ENCODE results near the gene FRY. TPM values are rescaled to one million over a fixed set of nuclear protein-coding genes. Genes with fewer than 3 reads are reported as not detected.

The FRY gene
- total RNA-seq, 1 donor from 2014 or later, result 0.52 TPM

DNA sequence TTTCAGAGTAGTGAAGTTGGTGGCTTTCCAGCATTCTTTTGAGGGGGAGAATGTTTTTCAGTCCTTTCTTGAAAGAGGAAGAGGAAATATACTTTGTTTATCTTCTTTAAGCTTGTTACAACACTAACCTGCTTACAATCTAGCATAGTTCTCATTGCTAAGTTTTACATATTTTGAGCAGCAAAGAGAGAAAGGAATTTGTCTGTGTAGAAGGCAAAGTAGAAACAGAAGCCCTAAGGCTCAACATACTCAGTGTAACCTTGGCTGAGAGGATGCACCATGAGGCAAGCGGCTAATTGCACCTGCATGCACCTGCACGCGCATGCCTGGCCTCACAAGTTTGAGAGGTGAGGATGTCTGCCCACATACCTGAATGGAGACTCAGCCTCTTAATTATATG is 2.2 kb downstream of the FRY start:
- no peak overlapping the region for H3K4me3 ChIP-seq (ENCODE audit: low read depth, low read length)
- TF ChIP-seq, protein P1, sequence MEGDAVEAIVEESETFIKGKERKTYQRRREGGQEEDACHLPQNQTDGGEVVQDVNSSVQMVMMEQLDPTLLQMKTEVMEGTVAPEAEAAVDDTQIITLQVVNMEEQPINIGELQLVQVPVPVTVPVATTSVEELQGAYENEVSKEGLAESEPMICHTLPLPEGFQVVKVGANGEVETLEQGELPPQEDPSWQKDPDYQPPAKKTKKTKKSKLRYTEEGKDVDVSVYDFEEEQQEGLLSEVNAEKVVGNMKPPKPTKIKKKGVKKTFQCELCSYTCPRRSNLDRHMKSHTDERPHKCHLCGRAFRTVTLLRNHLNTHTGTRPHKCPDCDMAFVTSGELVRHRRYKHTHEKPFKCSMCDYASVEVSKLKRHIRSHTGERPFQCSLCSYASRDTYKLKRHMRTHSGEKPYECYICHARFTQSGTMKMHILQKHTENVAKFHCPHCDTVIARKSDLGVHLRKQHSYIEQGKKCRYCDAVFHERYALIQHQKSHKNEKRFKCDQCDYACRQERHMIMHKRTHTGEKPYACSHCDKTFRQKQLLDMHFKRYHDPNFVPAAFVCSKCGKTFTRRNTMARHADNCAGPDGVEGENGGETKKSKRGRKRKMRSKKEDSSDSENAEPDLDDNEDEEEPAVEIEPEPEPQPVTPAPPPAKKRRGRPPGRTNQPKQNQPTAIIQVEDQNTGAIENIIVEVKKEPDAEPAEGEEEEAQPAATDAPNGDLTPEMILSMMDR (conservative IDR thresholded peaks at IDR 0.05; ENCODE audit: low read depth, low read length), result no peak
- DNase-seq (ENCODE audit: low read depth), result no peak

DNA sequence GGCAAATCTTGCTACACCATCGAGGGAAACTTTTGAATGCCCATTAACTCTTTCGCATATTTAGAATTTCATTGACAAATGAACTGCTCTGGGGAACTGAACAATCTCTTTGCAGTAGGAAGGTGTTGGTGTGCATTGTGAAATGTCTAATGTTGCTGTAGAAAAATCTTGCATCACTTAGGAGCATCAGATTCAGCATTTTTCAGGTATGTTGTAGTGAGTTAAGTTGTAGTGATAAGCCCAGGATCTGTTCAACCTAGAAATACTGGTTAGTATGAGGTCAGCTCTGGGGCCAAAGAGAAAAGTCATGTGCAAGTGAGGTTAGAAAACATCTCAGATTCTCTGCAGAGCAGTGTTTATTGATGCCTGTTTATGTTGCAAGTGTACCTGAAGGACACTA is 4.1 kb downstream of the FRY start:
- no peak overlapping the region for H3K4me3 ChIP-seq (ENCODE audit: low read depth, low read length)
- DNase-seq (ENCODE audit: low read depth), result no peak
- TF ChIP-seq, protein P1 (conservative IDR thresholded peaks at IDR 0.05; ENCODE audit: low read depth, low read length), result no peak

DNA sequence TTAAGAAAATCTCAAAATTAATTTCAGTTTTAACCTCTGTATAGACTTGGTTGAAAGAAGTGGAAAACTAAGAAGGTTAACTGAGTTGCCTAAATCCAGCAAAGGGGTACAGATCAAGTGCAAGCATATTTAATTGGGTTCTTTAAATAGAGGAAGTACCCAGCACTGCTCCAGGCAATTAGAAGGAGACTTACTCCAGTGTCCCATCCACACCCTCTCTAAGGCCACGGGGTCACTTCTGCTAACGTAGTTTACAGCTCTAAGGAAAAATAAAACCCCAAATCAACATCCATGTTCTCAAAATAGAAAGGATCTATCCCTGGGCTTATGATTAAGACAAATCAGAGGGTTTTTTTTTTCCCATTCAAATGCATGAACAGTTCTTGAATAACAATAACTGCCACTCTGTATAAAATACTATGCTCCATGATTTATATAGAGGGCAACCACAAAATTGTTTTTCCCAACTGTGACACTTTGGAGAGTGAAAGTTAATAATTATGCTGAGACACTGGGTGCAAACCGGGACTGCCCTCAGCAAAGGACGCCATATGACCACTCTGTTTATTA is 4.6 kb downstream of the FRY start:
- TF ChIP-seq, protein P1 (conservative IDR thresholded peaks at IDR 0.05; ENCODE audit: low read depth, low read length), result no peak
- no peak overlapping the region for H3K4me3 ChIP-seq (ENCODE audit: low read depth, low read length)
- no peak for DNase-seq (ENCODE audit: low read depth)

DNA sequence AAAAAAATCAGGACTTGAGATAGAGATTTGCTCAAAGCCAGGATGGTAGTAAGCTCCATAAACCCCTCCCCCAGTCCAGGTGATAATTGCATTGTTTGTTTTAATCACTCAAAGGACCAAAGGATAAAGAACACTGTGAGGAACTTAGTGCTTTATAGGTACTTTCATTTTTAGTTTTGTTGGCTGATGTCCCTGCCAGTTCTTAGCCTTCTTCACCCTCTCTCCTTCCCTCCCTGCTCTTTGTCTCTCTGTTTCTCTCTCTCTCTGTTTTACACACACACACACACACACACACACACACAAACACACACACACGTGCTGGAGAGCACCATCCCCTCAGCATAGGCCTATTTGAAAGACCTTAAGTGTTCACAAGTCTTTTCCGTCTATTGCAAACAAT is 5.2 kb downstream of the FRY start:
- no peak overlapping the region for H3K4me3 ChIP-seq (ENCODE audit: low read depth, low read length)
- DNase-seq (ENCODE audit: low read depth), result no peak
- TF ChIP-seq, protein P1 (conservative IDR thresholded peaks at IDR 0.05; ENCODE audit: low read depth, low read length), result no peak

DNA sequence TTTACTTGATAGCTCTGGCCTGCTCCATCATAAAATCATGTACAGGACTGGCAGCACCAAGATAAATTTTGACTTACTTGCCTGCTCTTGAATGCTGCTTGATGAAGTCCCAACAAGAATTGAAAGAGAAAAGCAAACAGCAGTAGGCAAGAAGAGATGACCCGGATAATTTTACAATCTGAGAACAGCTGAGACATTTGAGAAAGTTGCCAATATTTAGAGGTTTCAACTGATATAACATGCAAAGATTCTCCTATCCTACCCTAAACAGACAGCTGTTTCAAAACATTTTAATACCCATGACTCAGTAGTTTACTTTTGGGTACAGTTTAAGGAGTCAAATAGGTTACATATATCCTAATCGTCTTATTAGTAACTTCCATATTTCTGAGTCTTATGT is 5.9 kb downstream of the FRY start:
- H3K4me3 ChIP-seq (ENCODE audit: low read depth, low read length), result no peak overlapping the region
- no peak for DNase-seq (ENCODE audit: low read depth)

DNA sequence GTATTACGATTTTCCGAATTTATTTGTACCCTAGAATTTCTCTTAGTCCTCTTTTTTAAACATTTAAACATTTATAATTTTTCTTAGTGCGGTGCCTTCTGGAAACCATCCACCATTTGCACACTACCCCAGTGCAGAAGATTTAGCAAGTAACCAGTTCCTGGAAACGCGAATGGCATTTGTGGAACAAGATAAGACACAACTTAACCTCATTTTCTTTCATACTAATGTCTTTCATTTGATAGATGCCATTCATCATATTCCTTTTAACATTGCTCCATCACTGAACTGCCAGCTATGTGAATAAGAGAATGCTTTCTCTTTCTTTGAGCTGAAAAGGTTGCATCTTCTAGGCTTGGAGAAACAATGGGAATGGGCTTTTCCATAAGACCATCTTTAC is 6.8 kb downstream of the FRY start:
- TF ChIP-seq, protein P1 (conservative IDR thresholded peaks at IDR 0.05; ENCODE audit: low read depth, low read length), result no peak
- no peak overlapping the region for H3K4me3 ChIP-seq (ENCODE audit: low read depth, low read length)
- DNase-seq (ENCODE audit: low read depth), result no peak

More for the DNA sequence above, 5.9 kb downstream of the FRY start:
- TF ChIP-seq, protein P1 (conservative IDR thresholded peaks at IDR 0.05; ENCODE audit: low read depth, low read length), result no peak

DNA sequence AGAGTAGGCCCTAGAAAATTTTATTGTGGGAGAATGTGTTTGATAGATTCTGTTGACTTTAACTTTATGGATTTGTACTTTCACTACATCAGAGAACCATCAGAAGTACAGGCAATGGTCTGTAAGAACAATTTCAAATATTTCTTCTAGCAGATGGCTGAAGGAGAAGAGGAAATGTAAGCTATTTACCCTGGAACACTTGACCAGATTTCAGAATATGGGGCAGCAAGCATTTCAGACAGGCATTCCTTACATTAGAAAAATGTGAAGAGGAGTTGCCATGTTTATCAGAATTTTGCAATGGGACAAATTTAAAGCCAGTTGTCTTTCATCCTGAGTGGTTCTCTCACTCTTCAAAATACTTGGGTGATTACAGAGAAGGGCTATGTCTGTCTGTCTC is 7.5 kb downstream of the FRY start:
- H3K4me3 ChIP-seq (ENCODE audit: low read depth, low read length), result no peak overlapping the region
- TF ChIP-seq, protein P1 (conservative IDR thresholded peaks at IDR 0.05; ENCODE audit: low read depth, low read length), result no peak
- no peak for DNase-seq (ENCODE audit: low read depth)

Data from epithelial cell of proximal tubule (primary cell).